Panc1 (cell line): ENCODE data around the gene SKA1. TPM values are rescaled to one million over a fixed set of nuclear protein-coding genes. Genes with fewer than 3 reads are reported as not detected.
"Not testable (repeated sequence)": the region's sequence is repeated elsewhere in the genome, so short reads cannot be mapped to it uniquely, and the experiment has no call there.

ENCODE experiments used
- ATAC-seq: fragments of 200-7000 bp; cut with Tn5 transposase; 2 replicates; pipeline ENCODE4 v1.9.1; 2020; ENCODE audit warnings: mild to moderate bottlenecking, moderate library complexity
- BruUV-seq: library from RNA; stranded (reverse); fragments of 400-500 nt; replicated peaks from 2 replicates; lab custom pipeline; 2021; lab: Mats Ljungman, UMichigan
- CTCF ChIA-PET: fragments of 300-600 bp; sonication (Branson Sonifier 250); formaldehyde crosslinking; loops from one replicate; lab custom pipeline; 2022; ENCODE audit warnings: antibody characterized with exemption; lab: Charles Lee
- POLR2A ChIA-PET: fragments of 300-600 bp; sonication (Branson Sonifier 250); formaldehyde crosslinking; loops from one replicate; lab custom pipeline; 2022; ENCODE audit warnings: antibody characterized with exemption; lab: Charles Lee
- DNase-seq: peaks from one replicate; pipeline ENCODE4 v3.0.0-alpha.2; 2010; ENCODE audit warnings: low read depth, low spot score
- H3K27ac ChIP-seq: 2 replicates; pipeline ENCODE4 v1.5.1; 2011; ENCODE audit warnings: mild to moderate bottlenecking, low read length, inconsistent platforms
- H3K27me3 ChIP-seq: fragments of 200-500 bp; sonication (Bioruptor generic); 2 replicates; pipeline ENCODE4 v1.6.0; 2014; ENCODE audit warnings: low read length, inconsistent platforms; ENCODE audit not compliant: control insufficient read depth, insufficient read depth
- H3K36me3 ChIP-seq: fragments of 200-500 bp; sonication (Bioruptor generic); 2 replicates; pipeline ENCODE4 v1.5.1; 2014; ENCODE audit warnings: inconsistent platforms, mild to moderate bottlenecking, low read length, moderate library complexity; ENCODE audit not compliant: control insufficient read depth, insufficient read depth
- H3K4me1 ChIP-seq: 2 replicates; pipeline ENCODE4 v1.5.1; 2011; ENCODE audit warnings: inconsistent platforms, mild to moderate bottlenecking, low read length, moderate library complexity; ENCODE audit not compliant: control insufficient read depth, insufficient read depth
- H3K4me3 ChIP-seq, 2 experiments: 2 replicates each; pipeline ENCODE4 v1.5.1; 2011 to 2012; ENCODE audit warnings: low read depth in 2 of 2, low read length in 2 of 2, mild to moderate bottlenecking in 2 of 2, inconsistent platforms in 1 of 2, moderate library complexity in 1 of 2
- H3K9me3 ChIP-seq: fragments of 200-500 bp; sonication (Bioruptor generic); 2 replicates; pipeline ENCODE4 v1.5.1; 2014; ENCODE audit warnings: low read depth, mild to moderate bottlenecking, inconsistent platforms, low read length, moderate library complexity; ENCODE audit not compliant: control insufficient read depth, insufficient read depth
- POLR2AphosphoS5 ChIP-seq: IDR thresholded peaks from 2 replicates; pipeline ENCODE4 v1.6.1; 2012; ENCODE audit warnings: mild to moderate bottlenecking, low read depth, low read length, moderate library complexity
- SIN3A ChIP-seq: IDR thresholded peaks from 2 replicates; pipeline ENCODE4 v1.6.1; 2012; ENCODE audit warnings: low read depth, mild to moderate bottlenecking, low read length, moderate library complexity, borderline replicate concordance; ENCODE audit not compliant: insufficient read depth
- TCF7L2 ChIP-seq: IDR thresholded peaks from 2 replicates; pipeline ENCODE4 v1.6.1; 2011; ENCODE audit warnings: mild to moderate bottlenecking, low read depth, low read length, inconsistent platforms
- in situ Hi-C: cut with HindIII; loops from 2 replicates; pipeline ENCODE4 v1.10.0; 2016; ENCODE audit warnings: low sequenced_read_pairs, low pct_unique_long_range_greater_than_20kb
- intact Hi-C: fragments of 100-400 bp; cut with micrococcal nuclease; formaldehyde crosslinking; loops from one replicate; pipeline ENCODE4 v1.10.0; 2022; ENCODE audit not compliant: unreplicated experiment
- total RNA-seq: library from RNA; stranded (reverse); gene quantifications from one replicate; pipeline ENCODE4 v1.2.1, GENCODE V29; 2021; ENCODE audit not compliant: unreplicated experiment
- TF ChIP-seq, protein P1 (sequence below): fragments of 450-650 bp; IDR thresholded peaks from 2 replicates; pipeline ENCODE4 v1.5.1; 2017; ENCODE audit warnings: mild to moderate bottlenecking
- TF ChIP-seq, protein P2 (sequence below), 2 experiments: IDR thresholded peaks; 2 replicates each; pipeline ENCODE4 v1.6.1; 2011 to 2012; ENCODE audit warnings: low read depth in 2 of 2, control low read depth in 1 of 2, low read length in 1 of 2, mild to moderate bottlenecking in 1 of 2, moderate library complexity in 1 of 2; ENCODE audit not compliant: insufficient read depth in 1 of 2

SKA1 gene
- total RNA-seq, 1 experiment from 2014 or later: 22.1 TPM

DNA sequence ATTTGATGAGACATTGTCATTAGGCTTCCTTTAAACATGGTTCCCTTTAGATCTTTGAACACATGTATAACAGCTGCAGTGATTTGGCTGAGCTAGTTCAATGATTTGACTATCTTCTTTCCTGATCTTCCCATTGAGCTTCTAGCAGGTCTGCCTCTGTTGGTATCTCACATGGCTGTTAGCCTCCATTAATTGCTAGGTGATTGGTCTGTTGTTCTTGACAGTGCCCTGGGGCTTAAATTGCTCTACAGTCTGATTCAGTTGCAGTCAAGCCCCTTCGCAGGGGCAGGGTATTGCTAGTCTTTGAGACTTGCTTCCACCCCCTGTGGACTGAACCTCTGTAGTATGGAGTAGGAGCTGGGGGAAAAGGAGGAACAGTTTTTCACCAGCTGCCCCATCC is 24.1 kb downstream of the SKA1 start:
- DNase-seq (no peak), ATAC-seq (no peak)
- Histone ChIP-seq H3K4me3 (no peak overlapping the region), H3K4me1 (no peaks in the 10 kb centered on the region), H3K36me3 (no peaks in the 10 kb centered on the region), H3K9me3 (no peaks in the 10 kb centered on the region), H3K27me3 (no peaks in the 10 kb centered on the region), H3K27ac (no peak overlapping the region)
- POLR2A ChIA-PET: no interaction called here
- in situ Hi-C loops (no loop called here), intact Hi-C loops (no loop called here)
- CTCF ChIA-PET: no interaction called here
- no TSS peak for BruUV-seq
- TF ChIP-seq SIN3A: no peak
- TF ChIP-seq, protein P1, sequence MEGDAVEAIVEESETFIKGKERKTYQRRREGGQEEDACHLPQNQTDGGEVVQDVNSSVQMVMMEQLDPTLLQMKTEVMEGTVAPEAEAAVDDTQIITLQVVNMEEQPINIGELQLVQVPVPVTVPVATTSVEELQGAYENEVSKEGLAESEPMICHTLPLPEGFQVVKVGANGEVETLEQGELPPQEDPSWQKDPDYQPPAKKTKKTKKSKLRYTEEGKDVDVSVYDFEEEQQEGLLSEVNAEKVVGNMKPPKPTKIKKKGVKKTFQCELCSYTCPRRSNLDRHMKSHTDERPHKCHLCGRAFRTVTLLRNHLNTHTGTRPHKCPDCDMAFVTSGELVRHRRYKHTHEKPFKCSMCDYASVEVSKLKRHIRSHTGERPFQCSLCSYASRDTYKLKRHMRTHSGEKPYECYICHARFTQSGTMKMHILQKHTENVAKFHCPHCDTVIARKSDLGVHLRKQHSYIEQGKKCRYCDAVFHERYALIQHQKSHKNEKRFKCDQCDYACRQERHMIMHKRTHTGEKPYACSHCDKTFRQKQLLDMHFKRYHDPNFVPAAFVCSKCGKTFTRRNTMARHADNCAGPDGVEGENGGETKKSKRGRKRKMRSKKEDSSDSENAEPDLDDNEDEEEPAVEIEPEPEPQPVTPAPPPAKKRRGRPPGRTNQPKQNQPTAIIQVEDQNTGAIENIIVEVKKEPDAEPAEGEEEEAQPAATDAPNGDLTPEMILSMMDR: no peak
- no peak for TF ChIP-seq POLR2AphosphoS5
- TF ChIP-seq, protein P2, sequence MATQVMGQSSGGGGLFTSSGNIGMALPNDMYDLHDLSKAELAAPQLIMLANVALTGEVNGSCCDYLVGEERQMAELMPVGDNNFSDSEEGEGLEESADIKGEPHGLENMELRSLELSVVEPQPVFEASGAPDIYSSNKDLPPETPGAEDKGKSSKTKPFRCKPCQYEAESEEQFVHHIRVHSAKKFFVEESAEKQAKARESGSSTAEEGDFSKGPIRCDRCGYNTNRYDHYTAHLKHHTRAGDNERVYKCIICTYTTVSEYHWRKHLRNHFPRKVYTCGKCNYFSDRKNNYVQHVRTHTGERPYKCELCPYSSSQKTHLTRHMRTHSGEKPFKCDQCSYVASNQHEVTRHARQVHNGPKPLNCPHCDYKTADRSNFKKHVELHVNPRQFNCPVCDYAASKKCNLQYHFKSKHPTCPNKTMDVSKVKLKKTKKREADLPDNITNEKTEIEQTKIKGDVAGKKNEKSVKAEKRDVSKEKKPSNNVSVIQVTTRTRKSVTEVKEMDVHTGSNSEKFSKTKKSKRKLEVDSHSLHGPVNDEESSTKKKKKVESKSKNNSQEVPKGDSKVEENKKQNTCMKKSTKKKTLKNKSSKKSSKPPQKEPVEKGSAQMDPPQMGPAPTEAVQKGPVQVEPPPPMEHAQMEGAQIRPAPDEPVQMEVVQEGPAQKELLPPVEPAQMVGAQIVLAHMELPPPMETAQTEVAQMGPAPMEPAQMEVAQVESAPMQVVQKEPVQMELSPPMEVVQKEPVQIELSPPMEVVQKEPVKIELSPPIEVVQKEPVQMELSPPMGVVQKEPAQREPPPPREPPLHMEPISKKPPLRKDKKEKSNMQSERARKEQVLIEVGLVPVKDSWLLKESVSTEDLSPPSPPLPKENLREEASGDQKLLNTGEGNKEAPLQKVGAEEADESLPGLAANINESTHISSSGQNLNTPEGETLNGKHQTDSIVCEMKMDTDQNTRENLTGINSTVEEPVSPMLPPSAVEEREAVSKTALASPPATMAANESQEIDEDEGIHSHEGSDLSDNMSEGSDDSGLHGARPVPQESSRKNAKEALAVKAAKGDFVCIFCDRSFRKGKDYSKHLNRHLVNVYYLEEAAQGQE (IDR thresholded peaks at IDR 0.05; ENCODE audit: insufficient read depth in 1 of 2, low read depth in 2 of 2, low read length in 1 of 2): no peak
- no peak for TF ChIP-seq TCF7L2

DNA sequence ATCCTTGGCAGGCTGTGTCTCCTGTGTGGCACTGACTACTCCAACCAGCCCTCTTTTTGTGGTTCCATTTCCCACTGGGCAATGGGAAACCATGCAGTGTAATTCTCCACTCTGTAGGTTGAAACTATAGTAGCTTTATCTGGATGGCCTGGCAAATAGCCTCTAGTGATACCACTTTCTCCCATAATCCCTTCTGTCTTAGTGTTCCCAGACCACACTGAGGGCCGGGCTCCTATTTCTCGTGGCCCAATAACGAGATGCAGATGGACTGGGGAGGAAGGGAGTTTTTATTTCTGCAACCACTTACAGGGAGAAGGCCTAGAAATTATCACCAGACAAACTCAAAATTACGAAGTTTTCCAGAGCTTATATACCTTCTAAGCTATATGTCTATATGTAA is 24.7 kb downstream of the SKA1 start:
- DNase-seq (no peak), ATAC-seq (no peak)
- TF ChIP-seq, protein P2 (IDR thresholded peaks at IDR 0.05; ENCODE audit: insufficient read depth in 1 of 2, low read depth in 2 of 2, low read length in 1 of 2): no peak
- TF ChIP-seq SIN3A (no peak), TCF7L2 (no peak), POLR2AphosphoS5 (no peak)
- TF ChIP-seq, protein P1: no peak
- Histone ChIP-seq H3K4me3 (no peak overlapping the region), H3K36me3 (no peaks in the 10 kb centered on the region), H3K9me3 (no peaks in the 10 kb centered on the region), H3K4me1 (no peaks in the 10 kb centered on the region), H3K27ac (no peak overlapping the region), H3K27me3 (no peaks in the 10 kb centered on the region)
- CTCF ChIA-PET: no interaction called here
- in situ Hi-C loops (no loop called here), intact Hi-C loops (no loop called here)
- POLR2A ChIA-PET: no interaction called here
- no TSS peak for BruUV-seq

DNA sequence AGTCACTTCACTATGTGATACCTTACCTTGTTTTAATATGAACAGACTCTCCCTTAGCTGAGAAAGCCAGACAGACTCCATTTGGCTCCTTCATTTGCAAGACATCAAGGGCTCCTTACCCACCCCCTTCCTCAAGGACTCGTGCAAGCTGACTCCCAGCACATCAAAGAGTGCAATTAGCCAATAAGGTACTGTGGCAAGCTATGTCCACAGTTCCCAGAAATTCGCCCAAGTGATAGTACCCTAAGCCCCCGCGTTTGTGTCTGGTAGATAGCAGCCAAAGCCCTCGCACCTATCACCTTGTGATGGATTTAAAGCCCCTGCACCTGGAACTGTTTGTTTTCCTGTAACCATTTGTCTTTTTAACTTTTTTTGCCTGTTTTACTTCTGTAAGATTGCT is 25.6 kb downstream of the SKA1 start:
- DNase-seq, H3K9me3 ChIP-seq, intact Hi-C loops, POLR2A ChIA-PET, CTCF ChIA-PET, ATAC-seq, H3K4me3 ChIP-seq, H3K27ac ChIP-seq, H3K36me3 ChIP-seq, in situ Hi-C loops, H3K27me3 ChIP-seq, H3K4me1 ChIP-seq, BruUV-seq: not testable (repeated sequence)
